HG03175 (cell line): ENCODE results near the gene NDUFA12.
A peak's percentile ranks its signal among the peaks of the same experiment; 100 is the strongest.

ENCODE experiments used
- ATAC-seq: cut with Tn5 transposase; IDR thresholded peaks from one replicate; pipeline ENCODE4 v1.9.1; 2021; ENCODE audit warnings: mild to moderate bottlenecking, moderate library complexity; ENCODE audit not compliant: unreplicated experiment

NDUFA12 gene

GRCh38 chr12:94942663-94943062, 60.8 kb downstream of the NDUFA12 start:
- no peak for ATAC-seq

- peak; percentile 77 for ATAC-seq
These were observed 62.0 kb downstream of the NDUFA12 start for GRCh38 chr12:94941440-94941862.

GRCh38 chr12:94940771-94941170, 62.7 kb downstream of the NDUFA12 start:
- no peak for ATAC-seq

- ATAC-seq, result no peak
These were observed 64.9 kb downstream of the NDUFA12 start for GRCh38 chr12:94938583-94938982.

GRCh38 chr12:94930772-94931171, 72.7 kb downstream of the NDUFA12 start:
- ATAC-seq, result no peak

- ATAC-seq, result no peak
These were observed 73.3 kb downstream of the NDUFA12 start for GRCh38 chr12:94930216-94930654.

- ATAC-seq, result no peak
These were observed 73.7 kb downstream of the NDUFA12 start for GRCh38 chr12:94929780-94930179.

- no peak for ATAC-seq
These were observed 77.8 kb downstream of the NDUFA12 start for GRCh38 chr12:94925729-94926128.

- ATAC-seq, result no peak
These were observed 78.3 kb downstream of the NDUFA12 start for GRCh38 chr12:94925206-94925605.

- ATAC-seq, result no peak
These were observed 80.9 kb downstream of the NDUFA12 start for GRCh38 chr12:94922561-94922960.
